Measurements from ENCODE around the gene PPOX. TPM values are rescaled to one million over a fixed set of nuclear protein-coding genes. Genes with fewer than 3 reads are reported as not detected.

Gene PPOX
- total RNA-seq, result 29.6 and 36.3 TPM in 2 replicates

DNA sequence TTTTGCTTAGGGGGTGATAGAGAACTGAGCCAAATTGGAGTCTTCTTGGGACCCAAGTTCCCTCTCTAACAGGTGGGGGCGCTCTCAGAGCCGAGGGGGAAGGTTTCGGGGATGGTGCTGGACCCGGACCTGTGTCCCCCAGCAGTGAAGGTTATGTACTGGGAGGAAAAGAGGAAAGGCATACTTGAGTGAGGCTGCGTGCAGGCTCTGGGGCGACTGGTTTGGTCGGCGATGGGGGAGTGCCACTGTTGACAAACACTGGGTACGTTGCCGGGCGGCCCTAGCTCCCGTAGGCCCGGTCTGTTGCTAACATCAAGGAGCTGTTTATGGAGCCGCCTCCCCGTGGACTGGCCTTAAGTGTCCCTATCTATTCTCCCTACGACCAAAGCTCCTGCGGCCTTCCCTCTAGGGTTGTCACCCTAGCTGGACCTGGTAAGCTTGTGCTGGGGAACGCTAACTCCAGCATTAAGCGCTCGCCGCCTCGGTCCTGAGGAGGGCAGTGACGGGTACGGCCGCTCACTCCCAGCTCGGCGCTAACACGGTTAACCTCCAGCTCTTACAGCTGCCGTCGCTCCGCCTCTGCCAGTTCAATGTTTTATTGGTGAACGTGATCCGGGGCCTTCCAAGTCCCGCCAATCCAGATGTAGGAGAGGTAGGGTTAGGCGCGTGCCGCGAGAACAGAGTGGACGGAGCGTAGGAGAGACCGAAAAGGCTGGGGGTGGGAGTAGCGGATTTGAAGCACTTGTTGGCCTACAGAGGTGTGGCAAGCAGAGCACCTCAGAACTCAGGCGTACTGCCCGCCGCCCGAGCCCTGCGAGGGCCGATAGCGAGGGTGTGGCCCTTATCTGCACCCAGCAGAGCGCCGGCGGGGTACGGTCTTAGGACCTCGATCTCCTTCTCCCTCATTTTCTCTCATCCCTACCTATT lies at the start of gene PPOX:
TSS of gene PPOX (plus strand) at position 685 of the 927 bp plus-strand sequence. CDS start 422 bp downstream, outside the sequence.
- intact Hi-C loops (cut with micrococcal nuclease), result loop anchor here (1.0 to 2.0 kb wide), 6 partner anchors 11 to 59 kb away; partner anchors contain the start of genes B4GALT3, DEDD, NDUFS2 and UFC1

DNA sequence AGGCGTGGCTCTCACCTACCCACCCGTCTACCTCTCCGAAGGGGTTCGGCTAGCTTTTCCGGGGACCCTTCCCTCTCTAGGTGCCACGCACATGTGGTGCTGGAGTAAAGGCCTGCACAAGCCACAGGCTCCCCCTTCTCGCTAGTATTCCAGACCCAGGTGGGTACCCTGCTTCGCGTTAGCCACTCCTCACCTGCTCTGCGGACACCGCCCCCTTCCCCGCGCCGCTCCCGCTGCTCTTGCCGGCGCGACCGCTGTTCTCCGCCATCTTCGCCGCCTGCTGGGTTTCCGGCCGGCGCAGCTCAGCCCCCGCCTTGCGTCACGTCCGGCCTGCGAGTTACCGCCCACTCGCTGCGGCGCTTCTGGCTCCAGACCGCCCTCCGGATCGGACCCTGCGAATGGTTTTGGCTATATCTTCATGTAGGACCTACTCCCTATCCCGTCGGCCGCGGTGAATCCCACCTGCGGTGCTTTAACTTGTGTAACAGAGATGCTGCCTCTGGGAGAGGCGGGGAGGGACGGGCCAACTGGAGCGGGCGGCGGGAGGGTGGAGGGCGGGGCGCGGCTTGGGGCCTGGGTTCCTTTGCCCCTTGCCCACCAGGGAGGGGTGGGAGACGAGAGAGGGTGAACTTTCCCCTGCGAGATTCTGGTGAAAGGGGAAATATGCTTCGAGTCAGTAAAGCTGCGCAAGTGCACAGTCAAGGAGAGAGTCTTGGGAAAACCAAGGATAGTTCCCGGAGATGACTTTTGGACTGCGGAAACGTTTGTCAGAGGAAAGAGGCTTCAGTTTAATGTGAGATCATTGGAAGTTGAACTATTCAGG lies 48.3 kb upstream of the PPOX start, which contains the start of the genes NIT1 and PFDN2:
TSS of gene NIT1 (plus strand) at position 347 of the 823 bp plus-strand sequence. CDS start at position 419, 72 bp downstream.
TSS of gene PFDN2 (minus strand) at position 279 of the 823 bp plus-strand sequence. CDS start at position 268, 11 bp downstream.
- intact Hi-C loops (cut with micrococcal nuclease), result loop anchor here (1.0 to 2.0 kb wide), 3 partner anchors 14 to 50 kb away; partner anchors contain the start of genes DEDD and UFC1

- intact Hi-C loops (cut with micrococcal nuclease), result loop anchor here (1.0 to 2.0 kb wide), 3 partner anchors 8 to 73 kb away; partner anchors contain the start of gene UFC1
These were observed 46.9 kb upstream of the PPOX start for GRCh38 chr1:161119092-161119903.

- intact Hi-C loops (cut with micrococcal nuclease), result no loop called here
These were observed 45.1 kb upstream of the PPOX start for GRCh38 chr1:161121042-161121650.

DNA sequence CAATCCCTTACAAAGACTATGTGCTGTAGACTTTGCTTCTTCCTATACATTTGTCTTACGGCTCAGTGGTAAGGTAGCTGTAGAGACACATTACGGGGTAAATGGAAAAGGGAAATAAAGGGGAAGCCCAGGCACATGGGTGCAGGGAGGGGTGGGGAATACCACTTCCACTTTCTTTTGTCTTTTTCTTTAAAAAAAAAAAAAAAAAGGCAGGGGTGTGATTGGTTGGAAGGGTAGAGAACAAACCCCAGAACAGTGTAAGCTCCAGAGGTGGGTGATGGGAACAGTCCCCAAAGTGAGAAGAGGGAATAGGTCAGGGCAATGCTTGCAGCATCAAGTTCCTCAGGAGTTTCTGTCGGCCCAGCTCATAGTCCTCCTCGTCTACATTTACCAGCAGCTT lies 44.4 kb upstream of the PPOX start:
- intact Hi-C loops (cut with micrococcal nuclease), result no loop called here

DNA sequence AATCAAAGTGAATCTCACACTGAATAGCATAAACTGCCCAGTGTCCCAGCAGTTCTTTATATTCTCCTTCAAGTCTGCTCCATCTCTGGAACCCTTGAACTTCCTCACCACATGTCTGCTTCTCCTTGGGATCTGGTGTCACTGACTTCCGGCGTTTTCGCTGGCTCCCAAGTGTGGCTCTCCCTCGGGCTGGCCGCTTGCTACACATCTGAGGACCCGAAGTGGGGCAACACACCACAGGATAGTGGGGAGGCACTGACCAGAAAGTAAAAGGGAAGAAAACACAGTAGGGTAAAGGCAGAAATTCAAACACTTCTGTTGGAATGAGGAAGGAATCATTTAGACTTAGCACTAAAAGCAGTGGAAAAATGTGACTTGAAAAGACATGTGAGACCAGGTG lies 43.3 kb upstream of the PPOX start:
- intact Hi-C loops (cut with micrococcal nuclease), result no loop called here

DNA sequence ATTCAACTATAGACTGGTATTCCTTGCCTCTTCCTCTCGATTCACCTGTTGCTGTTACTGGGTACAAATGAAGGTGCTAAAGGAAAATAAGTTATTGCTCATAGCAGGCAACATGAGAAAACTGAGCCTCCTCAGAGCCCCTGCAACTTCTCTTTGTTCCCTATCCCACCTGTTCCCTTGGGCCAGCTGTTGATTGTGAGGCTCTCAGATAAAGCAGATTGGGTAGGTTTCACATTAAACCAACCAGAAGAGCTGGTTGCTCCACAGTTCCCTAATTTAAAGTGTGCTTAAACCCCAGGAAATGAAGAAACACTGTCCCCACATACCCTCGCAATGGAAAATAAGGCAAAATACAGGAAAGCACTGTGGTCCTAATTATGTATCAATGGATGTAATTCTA lies 38.6 kb upstream of the PPOX start:
- intact Hi-C loops (cut with micrococcal nuclease), result loop anchor here (1.0 kb wide), 1 partner anchor 8 kb away; no protein-coding TSS in a partner anchor

DNA sequence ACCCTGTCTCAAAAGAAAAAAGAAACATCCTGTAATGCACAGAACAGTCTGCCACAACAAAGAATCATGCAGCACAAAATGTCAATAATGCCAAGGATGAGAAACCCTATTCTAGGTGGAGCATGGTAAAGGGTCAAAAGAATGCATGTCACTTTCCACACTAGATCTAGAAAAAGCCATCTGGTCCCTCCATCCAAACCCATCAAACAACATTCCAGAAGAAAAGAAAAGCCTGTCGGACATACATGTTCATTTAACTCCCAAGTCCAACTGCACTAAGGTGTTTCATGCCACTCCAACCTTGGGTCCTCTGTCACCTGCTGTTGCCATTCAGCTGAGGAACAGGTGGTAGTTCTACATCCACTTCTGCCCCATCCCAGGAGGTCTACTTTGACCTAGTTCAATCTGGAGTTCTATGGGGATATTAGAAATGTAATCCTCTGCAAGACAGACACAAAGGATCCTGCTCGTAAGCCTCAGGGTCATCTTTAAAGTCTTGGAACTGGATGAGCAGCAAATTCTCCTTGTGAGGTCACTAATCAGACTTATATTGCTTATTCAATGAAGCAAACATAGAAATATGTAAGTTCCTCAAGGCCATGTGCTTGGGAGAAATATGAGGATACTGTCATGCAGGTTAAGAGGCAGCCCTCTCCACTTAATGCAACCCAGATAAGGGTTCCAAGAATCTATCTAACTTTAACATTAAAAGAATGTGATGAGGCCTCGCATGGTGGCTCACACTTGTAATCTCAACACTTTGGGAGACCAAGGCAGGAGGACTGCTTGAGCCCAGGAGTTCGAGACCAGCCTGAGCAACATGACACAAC lies 37.4 kb upstream of the PPOX start:
- intact Hi-C loops (cut with micrococcal nuclease), result no loop called here

DNA sequence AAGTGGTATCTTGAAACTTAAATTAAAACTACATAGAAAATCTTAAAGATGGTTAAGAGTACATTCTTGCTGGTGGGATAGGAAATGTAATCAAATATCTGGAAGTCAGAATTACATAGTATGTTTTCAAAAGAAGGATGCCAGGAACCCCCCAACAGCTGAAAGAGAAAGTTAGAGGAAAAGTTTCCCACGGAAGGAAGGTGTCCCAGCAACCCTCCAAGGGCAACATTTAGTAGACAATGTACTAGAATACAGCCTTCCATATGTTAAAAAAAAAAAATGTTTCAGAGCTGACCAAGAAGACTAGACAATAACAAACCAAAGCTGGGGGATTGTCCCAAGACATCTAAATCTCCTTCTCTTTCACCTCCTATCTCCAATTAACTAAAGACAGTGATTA lies 36.0 kb upstream of the PPOX start:
- intact Hi-C loops (cut with micrococcal nuclease), result loop anchor here (10.0 kb wide), 1 partner anchor 135 kb away; no protein-coding TSS in a partner anchor

DNA sequence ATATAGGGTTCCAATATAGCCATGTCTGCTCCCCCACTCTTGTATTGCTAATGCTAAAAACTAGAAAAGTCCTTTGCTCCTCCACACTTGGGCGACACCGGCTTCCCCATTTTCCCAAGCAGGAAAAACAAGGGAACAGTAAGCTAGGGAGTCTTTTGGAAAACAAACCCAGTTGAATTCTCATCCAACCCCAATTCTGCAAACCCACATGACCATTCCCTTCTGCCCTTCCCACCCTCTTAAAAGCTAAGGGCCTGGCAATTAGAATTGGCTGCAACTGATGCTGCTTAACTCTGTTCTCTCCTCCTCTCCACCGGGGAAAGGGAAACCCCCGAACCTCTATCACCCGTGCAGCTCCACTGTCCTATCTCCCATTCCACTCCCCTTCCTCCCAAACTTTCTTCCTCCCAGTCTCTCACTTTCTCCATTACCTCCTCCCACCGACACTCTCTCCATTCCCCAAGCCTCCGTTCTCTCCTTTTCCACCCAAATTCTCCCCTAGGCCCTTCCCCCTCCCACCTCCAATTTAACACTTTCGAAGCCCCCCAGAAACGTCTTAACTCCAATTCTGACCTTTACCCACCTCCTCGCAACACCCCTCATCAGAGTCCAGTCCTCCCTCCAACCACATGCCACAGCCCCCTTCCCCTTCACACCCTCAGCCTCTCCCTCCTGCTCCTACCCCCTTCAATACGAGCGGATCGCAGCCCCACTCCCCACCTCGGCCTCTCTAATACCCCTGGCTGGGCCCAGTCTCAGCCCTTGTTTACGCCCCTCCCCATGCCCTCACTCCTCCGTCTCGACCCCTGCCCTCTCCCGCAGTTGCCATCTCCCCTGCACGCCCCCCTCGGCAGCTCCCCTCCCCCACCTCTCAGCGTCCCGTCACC lies 34.5 kb upstream of the PPOX start:
- intact Hi-C loops (cut with micrococcal nuclease), result loop anchor here (1.0 to 10.0 kb wide), 5 partner anchors 13 to 137 kb away; partner anchors contain the start of genes NIT1, PFDN2, PPOX and UFC1

GRCh38 chr1:161132410-161133219 lies 33.6 kb upstream of the PPOX start, which contains the start of gene DEDD:
Gene DEDD, minus strand, starts transcription at chr1:161132667. Its CDS starts 8,205 bp downstream, at chr1:161124462.
- intact Hi-C loops (cut with micrococcal nuclease), result loop anchor here (1.0 to 10.0 kb wide), 5 partner anchors 14 to 138 kb away; partner anchors contain the start of genes NIT1, PFDN2, PPOX and UFC1

GRCh38 chr1:161133220-161133740 lies 32.9 kb upstream of the PPOX start:
- intact Hi-C loops (cut with micrococcal nuclease), result loop anchor here (2.0 to 10.0 kb wide), 2 partner anchors 62 to 138 kb away; no protein-coding TSS in a partner anchor

DNA sequence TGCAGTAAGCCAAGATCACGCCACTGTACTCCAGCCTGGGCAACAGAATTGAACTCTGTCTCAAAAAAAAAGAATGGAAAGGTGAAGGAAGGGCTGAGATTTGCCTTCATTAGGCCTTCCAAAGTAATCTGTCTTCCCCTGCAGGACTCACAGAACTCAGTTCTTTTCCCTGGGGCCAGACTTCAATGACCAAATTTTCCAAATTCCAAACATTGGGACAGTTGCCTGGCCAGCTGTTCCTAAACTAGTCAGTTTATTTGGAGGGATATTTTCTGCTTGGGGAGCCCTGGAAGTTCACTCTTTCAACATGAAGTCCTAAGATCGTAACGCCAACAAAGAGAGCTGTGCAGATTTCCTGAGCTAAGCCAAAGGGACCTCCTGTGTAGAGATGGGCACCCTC lies 28.3 kb upstream of the PPOX start:
- intact Hi-C loops (cut with micrococcal nuclease), result loop anchor here (10.0 kb wide), 1 partner anchor 143 kb away; no protein-coding TSS in a partner anchor

DNA sequence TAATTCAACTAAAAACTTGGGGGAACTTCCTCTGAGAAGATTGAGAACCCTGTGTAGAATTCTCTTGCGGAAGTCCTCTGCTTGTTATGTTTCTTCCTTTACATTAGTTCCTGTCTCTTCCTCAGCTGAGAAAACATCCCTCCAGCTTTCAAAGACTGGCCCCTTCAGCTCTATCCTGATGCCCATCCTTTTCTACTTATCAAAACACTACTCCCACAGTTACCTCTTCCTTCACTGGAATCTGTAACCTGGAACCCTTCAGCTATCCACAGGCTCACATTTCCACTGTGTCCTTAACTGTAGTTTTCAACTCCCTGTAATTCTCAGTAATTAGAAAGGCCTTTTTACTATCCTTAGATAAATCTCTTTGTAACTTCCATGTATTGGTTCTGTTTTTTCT lies 27.8 kb upstream of the PPOX start:
- intact Hi-C loops (cut with micrococcal nuclease), result loop anchor here (10.0 kb wide), 1 partner anchor 144 kb away; no protein-coding TSS in a partner anchor

- intact Hi-C loops (cut with micrococcal nuclease), result loop anchor here (1.0 to 10.0 kb wide), 2 partner anchors 67 to 145 kb away; no protein-coding TSS in a partner anchor
These were observed 26.5 kb upstream of the PPOX start for GRCh38 chr1:161139766-161140165.

- intact Hi-C loops (cut with micrococcal nuclease), result no loop called here
These were observed 25.3 kb upstream of the PPOX start for GRCh38 chr1:161140755-161141400.

Data from T-helper 2 cell treated with Interferon-gamma antibody and Interleukin-4, amounts not matched to agents 100 ng/mL and 5 ng/mL, for 36 hours (primary cell).